Mesenchymal stem cell (in vitro differentiated cells and primary cell): Measurements from ENCODE around the gene BICRAL.

ENCODE experiments used
- DNase-seq: peaks from one replicate; pipeline ENCODE4 v3.0.0-alpha.2; 2013
- H2AFZ ChIP-seq: one replicate; pipeline ENCODE4 v1.6.1; 2013; ENCODE audit warnings: low read depth, mild to moderate bottlenecking, control low read depth, inconsistent platforms, low read length, moderate library complexity
- H2AK5ac ChIP-seq: 2 replicates; pipeline ENCODE4 v1.6.1; 2013; ENCODE audit warnings: low read length, moderate library complexity, mild to moderate bottlenecking, inconsistent platforms; ENCODE audit not compliant: severe bottlenecking
- H2BK120ac ChIP-seq: one replicate; pipeline ENCODE4 v1.6.1; 2013; ENCODE audit warnings: low read depth, mild to moderate bottlenecking, inconsistent platforms, low read length, moderate library complexity
- H2BK12ac ChIP-seq, 2 experiments: one replicate each; pipeline ENCODE4 v1.6.1; 2013; ENCODE audit warnings: inconsistent platforms in 2 of 2, low read length in 2 of 2, mild to moderate bottlenecking in 2 of 2, moderate library complexity in 2 of 2, control low read depth in 1 of 2
- H2BK15ac ChIP-seq: one replicate; pipeline ENCODE4 v1.6.1; 2013; ENCODE audit warnings: mild to moderate bottlenecking, low read depth, inconsistent platforms; ENCODE audit not compliant: poor library complexity, severe bottlenecking
- H2BK5ac ChIP-seq: 2 replicates; pipeline ENCODE4 v1.6.1; 2013; ENCODE audit warnings: low read depth, mild to moderate bottlenecking, low read length, control low read depth, inconsistent platforms; ENCODE audit not compliant: poor library complexity, severe bottlenecking
- H3K14ac ChIP-seq, 2 experiments: one replicate each; pipeline ENCODE4 v1.6.1; 2013; ENCODE audit warnings: inconsistent platforms in 2 of 2, low read length in 2 of 2, control low read depth in 1 of 2, mild to moderate bottlenecking in 1 of 2, moderate library complexity in 1 of 2
- H3K18ac ChIP-seq, 2 experiments: one replicate each; pipeline ENCODE4 v1.6.1; 2013; ENCODE audit warnings: inconsistent platforms in 2 of 2, low read length in 2 of 2, control low read depth in 1 of 2, low read depth in 1 of 2, mild to moderate bottlenecking in 1 of 2
- H3K23ac ChIP-seq, 2 experiments: one replicate each; pipeline ENCODE4 v1.6.1; 2013; ENCODE audit warnings: inconsistent platforms in 2 of 2, low read length in 2 of 2, mild to moderate bottlenecking in 2 of 2, moderate library complexity in 2 of 2, control low read depth in 1 of 2
- H3K27ac ChIP-seq: 2 replicates; pipeline ENCODE4 v1.5.1; 2013; ENCODE audit warnings: mild to moderate bottlenecking, moderate library complexity, low read length, control low read depth, inconsistent platforms; ENCODE audit not compliant: poor library complexity, severe bottlenecking
- H3K27me3 ChIP-seq, 2 experiments: 2 replicates each; pipeline versions ENCODE4 v1.6.1 to v1.7.0; 2013; ENCODE audit warnings: low read length in 2 of 2, mild to moderate bottlenecking in 2 of 2, moderate library complexity in 2 of 2, control low read depth in 1 of 2, inconsistent platforms in 1 of 2; ENCODE audit not compliant: control insufficient read depth in 1 of 2, insufficient read depth in 1 of 2
- H3K36me3 ChIP-seq, 2 experiments: 2 replicates each; pipeline versions ENCODE4 v1.6.1 to v1.7.0; 2013; ENCODE audit warnings: low read length in 2 of 2, control low read depth in 1 of 2, inconsistent platforms in 1 of 2, low read depth in 1 of 2, mild to moderate bottlenecking in 1 of 2; ENCODE audit not compliant: insufficient read depth in 2 of 2, control insufficient read depth in 1 of 2
- H3K4ac ChIP-seq, 2 experiments: one replicate each; pipeline ENCODE4 v1.6.1; 2013; ENCODE audit warnings: inconsistent platforms in 2 of 2, low read length in 2 of 2, mild to moderate bottlenecking in 2 of 2, moderate library complexity in 2 of 2, control low read depth in 1 of 2, low read depth in 1 of 2
- H3K4me1 ChIP-seq: 2 replicates; pipeline ENCODE4 v1.6.1; 2013; ENCODE audit warnings: low read depth, low read length, control low read depth; ENCODE audit not compliant: control insufficient read depth, insufficient read depth
- H3K4me2 ChIP-seq: 2 replicates; pipeline ENCODE4 v1.6.1; 2013; ENCODE audit warnings: low read length, mild to moderate bottlenecking, inconsistent platforms; ENCODE audit not compliant: poor library complexity, severe bottlenecking
- H3K4me3 ChIP-seq, 2 experiments: 2 replicates each; pipeline versions ENCODE4 v1.5.1 to v1.7.0; 2013; ENCODE audit warnings: low read length in 2 of 2, mild to moderate bottlenecking in 2 of 2, control low read depth in 1 of 2, low read depth in 1 of 2; ENCODE audit not compliant: insufficient read depth in 1 of 2
- H3K79me1 ChIP-seq: replicated peaks from 2 replicates; pipeline ENCODE4 v1.6.1; 2013; ENCODE audit warnings: mild to moderate bottlenecking, control low read depth, low read length, inconsistent platforms; ENCODE audit not compliant: poor library complexity, severe bottlenecking
- H3K9ac ChIP-seq: 2 replicates; pipeline ENCODE4 v1.7.0; 2013; ENCODE audit warnings: mild to moderate bottlenecking, low read length, moderate library complexity
- H3K9me3 ChIP-seq: 2 replicates; pipeline ENCODE4 v1.7.0; 2013; ENCODE audit warnings: mild to moderate bottlenecking, low read length; ENCODE audit not compliant: control insufficient read depth
- H4K8ac ChIP-seq: one replicate; pipeline ENCODE4 v1.6.1; 2013; ENCODE audit warnings: inconsistent platforms, mild to moderate bottlenecking, low read length, moderate library complexity
- H4K91ac ChIP-seq: one replicate; pipeline ENCODE4 v1.6.1; 2013; ENCODE audit warnings: mild to moderate bottlenecking, low read length, inconsistent platforms
- WGBS: methylation state at CpG from one replicate; pipeline ENCODE4 v1.1.7; 2013; ENCODE audit warnings: mixed read lengths; 5-methylcytosine and 5-hydroxymethylcytosine counted together

Gene BICRAL

DNA sequence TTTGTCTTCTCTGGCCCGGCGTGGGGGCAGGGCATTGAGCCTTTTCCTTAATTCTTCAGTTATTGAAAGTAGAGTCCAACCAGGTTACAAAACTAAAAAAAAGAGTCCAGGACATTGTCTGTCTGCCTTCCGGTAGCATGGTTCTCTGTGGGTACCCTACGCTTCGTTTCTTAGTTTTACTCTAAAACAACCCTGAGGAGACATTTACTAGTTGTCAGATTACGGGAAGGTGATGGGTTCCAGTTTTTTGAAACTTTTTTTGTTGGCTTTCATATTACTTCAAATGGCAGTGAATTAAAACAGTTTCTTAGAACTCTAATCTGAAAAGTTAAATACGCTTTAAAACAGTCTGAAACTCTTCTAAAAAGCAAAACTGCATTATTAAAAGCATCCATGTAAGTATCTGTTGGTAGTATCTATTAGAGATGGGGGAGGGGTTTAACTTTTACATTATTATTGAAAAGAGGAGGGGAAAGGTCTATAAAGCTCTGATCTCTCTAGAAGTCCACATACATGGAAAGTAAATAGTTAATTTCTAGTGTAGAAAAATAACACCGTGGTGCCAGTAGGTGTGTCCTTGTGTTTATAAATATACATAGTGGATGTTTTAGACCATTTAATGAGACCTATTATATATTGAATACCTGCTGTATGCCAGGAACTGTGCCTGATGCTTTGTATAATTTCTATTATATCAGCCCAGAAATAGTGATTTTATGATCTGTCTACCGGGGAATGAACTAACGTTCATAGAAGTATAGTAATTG is 2.2 kb downstream of the BICRAL start:
- H4K8ac ChIP-seq, result peak overlapping the region; percentile 99
- peak overlapping the region; percentile 58 for H3K4me2 ChIP-seq
- H2AK5ac ChIP-seq, result peak overlapping the region; percentile 97
- H3K36me3 ChIP-seq, result peaks cover 4 to 6% of the 10 kb centered on the region in 2 experiments
- H2BK15ac ChIP-seq, result no peak overlapping the region
- H3K4me1 ChIP-seq, result peaks cover 12% of the 10 kb centered on the region
- H2BK120ac ChIP-seq, result peak overlapping the region; percentile 99
- H3K4me3 ChIP-seq, result peak overlapping the region; percentile 81 to 96
- peak overlapping the region; percentile 100 for H4K91ac ChIP-seq
- peaks cover 14% of the 10 kb centered on the region for H3K79me1 ChIP-seq
- H3K14ac ChIP-seq, result no peak overlapping the region
- H2BK12ac ChIP-seq, result no peak overlapping the region
- peak overlapping the region; percentile 99 to 100 for H3K18ac ChIP-seq
- peak overlapping the region; percentile 93 to 100 for H3K4ac ChIP-seq
- no peak for DNase-seq
- H3K9me3 ChIP-seq, result no peaks in the 10 kb centered on the region
- H3K9ac ChIP-seq, result peak overlapping the region; percentile 97
- H3K27ac ChIP-seq, result peak overlapping the region; percentile 75
- no peak overlapping the region for H2BK5ac ChIP-seq
- H2AFZ ChIP-seq, result no peak overlapping the region
- WGBS, result 0% methylated on average over 3 of the region's 10 CpGs
- H3K23ac ChIP-seq, result no peak overlapping the region
- H3K27me3 ChIP-seq, result no peaks in the 10 kb centered on the region

DNA sequence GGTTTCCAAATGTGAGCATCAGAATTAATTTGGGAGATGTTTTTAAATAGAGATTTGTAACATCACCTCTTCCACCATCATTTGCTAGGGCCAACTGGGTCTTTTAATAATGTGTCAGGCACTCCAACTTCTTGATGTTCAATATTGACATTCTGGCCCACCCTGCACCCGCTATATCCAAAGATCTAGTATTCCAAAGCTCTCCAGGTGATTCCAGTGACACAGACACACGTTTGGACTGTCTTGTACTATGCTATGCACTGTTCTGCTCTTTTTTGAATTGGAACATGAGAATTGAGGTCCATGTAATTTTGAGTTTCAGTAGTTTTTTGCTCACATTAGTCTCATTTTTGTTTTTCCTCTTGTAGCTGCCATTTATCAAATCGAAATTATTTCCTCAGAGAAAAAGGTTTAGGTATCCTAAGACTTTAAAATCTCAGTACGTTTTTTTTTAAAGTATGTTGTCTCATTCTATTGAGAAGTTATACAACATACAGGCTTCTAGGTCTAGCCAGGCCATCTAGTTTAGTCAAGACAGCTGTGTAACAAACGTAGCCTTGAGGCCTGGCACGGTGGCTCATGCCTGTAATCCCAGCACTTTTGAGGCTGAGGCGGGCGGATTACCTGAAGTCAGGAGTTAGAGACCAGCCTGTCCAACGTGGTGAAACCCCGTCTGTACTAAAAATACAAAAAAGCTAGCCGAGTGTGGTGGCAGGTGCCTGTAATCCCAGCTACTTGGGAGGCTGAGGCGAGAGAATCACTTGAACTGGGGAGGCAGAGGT is 3.1 kb downstream of the BICRAL start:
- H3K14ac ChIP-seq, result no peak overlapping the region
- peak overlapping the region; percentile 97 for H3K9ac ChIP-seq
- no peak overlapping the region for H3K23ac ChIP-seq
- no peaks in the 10 kb centered on the region for H3K9me3 ChIP-seq
- H3K4ac ChIP-seq, result no peak overlapping the region
- peaks cover 4 to 6% of the 10 kb centered on the region in 2 experiments for H3K36me3 ChIP-seq
- H3K18ac ChIP-seq, result no peak overlapping the region
- no peak overlapping the region for H2BK120ac ChIP-seq
- no peak overlapping the region for H4K91ac ChIP-seq
- H3K79me1 ChIP-seq, result peaks cover 10% of the 10 kb centered on the region
- peak overlapping the region; percentile 50 for H3K4me2 ChIP-seq
- no peaks in the 10 kb centered on the region for H3K27me3 ChIP-seq
- peak overlapping the region in 1 of 2 experiments; percentile 81 for H3K4me3 ChIP-seq
- no peak overlapping the region for H2BK12ac ChIP-seq
- no peak overlapping the region for H2AFZ ChIP-seq
- no peak for DNase-seq
- peaks cover 8% of the 10 kb centered on the region for H3K4me1 ChIP-seq
- WGBS, result 79% methylated on average over 9 of the region's 12 CpGs
- no peak overlapping the region for H2BK15ac ChIP-seq
- H2BK5ac ChIP-seq, result no peak overlapping the region
- no peak overlapping the region for H3K27ac ChIP-seq
- no peak overlapping the region for H4K8ac ChIP-seq
- H2AK5ac ChIP-seq, result no peak overlapping the region

DNA sequence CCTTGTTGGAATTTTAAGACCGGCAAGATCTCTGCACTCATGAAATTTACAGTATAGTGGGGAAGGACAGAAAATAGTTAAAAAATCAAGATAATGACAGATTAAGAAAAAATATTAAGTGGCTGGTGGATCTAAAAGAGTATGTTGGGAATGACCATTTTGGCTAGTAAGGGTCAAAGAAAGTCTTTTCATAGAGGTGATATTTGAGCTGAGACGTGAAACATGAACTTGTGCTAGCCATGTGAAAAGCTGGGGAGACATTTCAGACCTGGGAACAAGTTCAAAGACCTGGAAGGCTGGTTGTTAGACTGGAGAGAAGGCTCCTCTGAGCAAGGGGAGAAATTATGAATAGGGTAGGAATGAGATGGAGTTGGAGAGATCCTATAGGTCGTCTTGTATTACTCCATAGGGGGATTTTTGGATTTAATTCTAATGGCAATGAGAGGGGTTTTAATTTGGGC is 4.7 kb downstream of the BICRAL start:
- H4K8ac ChIP-seq, result no peak overlapping the region
- no peak overlapping the region for H2BK12ac ChIP-seq
- no peak overlapping the region for H2BK5ac ChIP-seq
- peak overlapping the region in 1 of 2 experiments; percentile 12 for H3K4me3 ChIP-seq
- H3K27ac ChIP-seq, result no peak overlapping the region
- 94% methylated on average over 3 of the region's 3 CpGs for WGBS
- no peak overlapping the region for H4K91ac ChIP-seq
- H3K79me1 ChIP-seq, result peaks cover 12% of the 10 kb centered on the region
- no peaks in the 10 kb centered on the region for H3K27me3 ChIP-seq
- no peak overlapping the region for H3K23ac ChIP-seq
- H3K4ac ChIP-seq, result no peak overlapping the region
- no peak overlapping the region for H2AK5ac ChIP-seq
- no peak overlapping the region for H3K14ac ChIP-seq
- no peak overlapping the region for H3K18ac ChIP-seq
- H2AFZ ChIP-seq, result no peak overlapping the region
- no peak overlapping the region for H3K4me2 ChIP-seq
- H2BK15ac ChIP-seq, result no peak overlapping the region
- DNase-seq, result no peak
- no peak overlapping the region for H3K9ac ChIP-seq
- H3K9me3 ChIP-seq, result no peaks in the 10 kb centered on the region
- peaks cover 7% of the 10 kb centered on the region for H3K4me1 ChIP-seq
- H2BK120ac ChIP-seq, result no peak overlapping the region
- peaks cover 4 to 6% of the 10 kb centered on the region in 2 experiments for H3K36me3 ChIP-seq

DNA sequence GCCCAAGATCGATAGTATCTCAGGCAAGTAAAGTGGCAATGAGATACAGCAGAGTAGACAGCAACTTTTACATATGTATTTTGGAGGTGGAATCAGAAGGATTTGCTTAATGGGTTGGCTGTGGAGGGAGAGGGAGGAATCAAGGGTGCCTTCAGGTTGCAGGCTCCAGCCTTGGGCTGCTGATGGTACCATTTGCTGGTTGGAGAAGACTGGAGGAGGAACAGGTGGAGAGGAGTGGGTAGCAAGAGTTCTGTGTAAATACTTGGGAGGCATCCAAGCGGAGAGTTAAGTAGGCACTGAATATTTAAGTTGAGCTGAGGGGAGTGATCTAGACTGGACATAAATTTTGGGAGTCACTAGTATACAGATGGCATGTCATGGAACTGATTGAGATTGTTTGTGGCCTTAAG is 5.2 kb downstream of the BICRAL start:
- no peak overlapping the region for H2BK5ac ChIP-seq
- no peak overlapping the region for H3K4ac ChIP-seq
- WGBS, result 86% methylated on average over 2 of the region's 2 CpGs

More for the DNA sequence above, 5.2 kb downstream of the BICRAL start:
- Histone ChIP-seq H3K23ac (no peak overlapping the region), H3K4me2 (no peak overlapping the region), H3K18ac (no peak overlapping the region), H3K14ac (no peak overlapping the region), H3K4me1 (peaks cover 7% of the 10 kb centered on the region), H3K27ac (no peak overlapping the region), H3K9me3 (no peaks in the 10 kb centered on the region), H2BK120ac (no peak overlapping the region), H3K4me3 (no peak overlapping the region), H3K36me3 (peaks cover 4 to 6% of the 10 kb centered on the region in 2 experiments), H3K27me3 (no peaks in the 10 kb centered on the region), H3K79me1 (peaks cover 14% of the 10 kb centered on the region), H2BK12ac (no peak overlapping the region), H2AFZ (no peak overlapping the region), H2BK15ac (no peak overlapping the region), H2AK5ac (no peak overlapping the region), H4K91ac (no peak overlapping the region), H4K8ac (no peak overlapping the region), H3K9ac (no peak overlapping the region)
- no peak for DNase-seq
